RWPE2 (cell line): ENCODE results near the gene CD40.

ENCODE experiments used
- ATAC-seq: fragments of 200-7000 bp; cut with Tn5 transposase; 3 replicates; pipeline ENCODE4 v1.9.1; 2021; ENCODE audit warnings: low read depth
- DNase-seq: peaks from one replicate; pipeline ENCODE4 v3.0.0-alpha.2; 2020; ENCODE audit warnings: low spot score
- H3K27ac ChIP-seq: fragments of 450-650 bp; 2 replicates; pipeline ENCODE4 v1.5.1; 2017; ENCODE audit warnings: mild to moderate bottlenecking; ENCODE audit not compliant: poor library complexity, severe bottlenecking
- H3K27me3 ChIP-seq: fragments of 250-450 bp; sonication (Bioruptor Pico); 2 replicates; pipeline ENCODE4 v1.5.1; 2021; ENCODE audit warnings: mild to moderate bottlenecking, moderate library complexity; ENCODE audit not compliant: insufficient read depth, poor library complexity, severe bottlenecking
- H3K36me3 ChIP-seq: fragments of 250-450 bp; sonication (Bioruptor Pico); 2 replicates; pipeline ENCODE4 v1.5.1; 2020; ENCODE audit warnings: low read depth, mild to moderate bottlenecking, moderate library complexity
- H3K4me1 ChIP-seq: fragments of 250-450 bp; sonication (Bioruptor Pico); 2 replicates; pipeline ENCODE4 v1.5.1; 2021; ENCODE audit warnings: mild to moderate bottlenecking, moderate library complexity; ENCODE audit not compliant: insufficient read depth, poor library complexity, severe bottlenecking
- H3K4me3 ChIP-seq: fragments of 250-450 bp; sonication (Bioruptor Pico); 2 replicates; pipeline ENCODE4 v1.5.1; 2021; ENCODE audit warnings: mild to moderate bottlenecking, moderate library complexity; ENCODE audit not compliant: severe bottlenecking
- H3K9me3 ChIP-seq: fragments of 250-450 bp; sonication (Bioruptor Pico); 2 replicates; pipeline ENCODE4 v1.5.1; 2021; ENCODE audit warnings: mild to moderate bottlenecking, moderate library complexity; ENCODE audit not compliant: severe bottlenecking
- TF ChIP-seq, protein P1 (sequence below): fragments of 450-650 bp; IDR thresholded peaks from one replicate; pipeline ENCODE4 v1.5.1; 2017; ENCODE audit warnings: mild to moderate bottlenecking, moderate library complexity; ENCODE audit not compliant: poor library complexity, severe bottlenecking

CD40 gene

DNA sequence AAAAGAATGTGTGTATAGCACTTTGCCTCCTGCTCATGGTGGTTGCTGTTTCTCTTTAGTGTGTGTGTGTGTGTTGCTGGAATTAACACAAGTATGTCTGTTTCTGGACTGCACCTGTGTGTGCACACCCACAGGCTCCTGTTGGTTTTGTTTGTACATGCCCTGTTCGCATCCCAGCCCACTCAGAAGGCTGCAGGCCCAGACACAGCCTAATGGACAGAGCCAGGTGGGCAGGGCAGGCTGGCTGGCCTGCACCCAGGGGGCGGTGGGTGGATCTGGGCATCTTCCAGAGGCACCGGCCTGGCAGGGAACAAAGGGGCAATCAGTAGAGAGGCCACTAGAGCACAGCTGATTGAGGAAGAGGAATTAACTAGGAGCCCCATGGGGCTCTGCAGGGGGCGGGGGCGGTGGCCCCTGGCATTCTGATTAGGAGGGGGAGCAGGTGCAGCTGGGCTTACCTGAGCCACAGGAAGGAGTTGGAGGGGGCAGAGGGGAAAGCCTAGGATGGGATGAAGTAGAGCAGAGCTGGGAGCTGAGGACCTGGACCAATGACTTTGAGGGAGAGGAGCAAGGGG is 21.9 kb downstream of the CD40 start:
- no peaks in the 10 kb centered on the region for H3K27me3 ChIP-seq
- TF ChIP-seq, protein P1, sequence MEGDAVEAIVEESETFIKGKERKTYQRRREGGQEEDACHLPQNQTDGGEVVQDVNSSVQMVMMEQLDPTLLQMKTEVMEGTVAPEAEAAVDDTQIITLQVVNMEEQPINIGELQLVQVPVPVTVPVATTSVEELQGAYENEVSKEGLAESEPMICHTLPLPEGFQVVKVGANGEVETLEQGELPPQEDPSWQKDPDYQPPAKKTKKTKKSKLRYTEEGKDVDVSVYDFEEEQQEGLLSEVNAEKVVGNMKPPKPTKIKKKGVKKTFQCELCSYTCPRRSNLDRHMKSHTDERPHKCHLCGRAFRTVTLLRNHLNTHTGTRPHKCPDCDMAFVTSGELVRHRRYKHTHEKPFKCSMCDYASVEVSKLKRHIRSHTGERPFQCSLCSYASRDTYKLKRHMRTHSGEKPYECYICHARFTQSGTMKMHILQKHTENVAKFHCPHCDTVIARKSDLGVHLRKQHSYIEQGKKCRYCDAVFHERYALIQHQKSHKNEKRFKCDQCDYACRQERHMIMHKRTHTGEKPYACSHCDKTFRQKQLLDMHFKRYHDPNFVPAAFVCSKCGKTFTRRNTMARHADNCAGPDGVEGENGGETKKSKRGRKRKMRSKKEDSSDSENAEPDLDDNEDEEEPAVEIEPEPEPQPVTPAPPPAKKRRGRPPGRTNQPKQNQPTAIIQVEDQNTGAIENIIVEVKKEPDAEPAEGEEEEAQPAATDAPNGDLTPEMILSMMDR, result no peak
- H3K4me3 ChIP-seq, result no peak overlapping the region
- peak; percentile 79 for ATAC-seq
- no peak overlapping the region for H3K27ac ChIP-seq
- H3K36me3 ChIP-seq, result no peaks in the 10 kb centered on the region
- H3K4me1 ChIP-seq, result peaks cover 8% of the 10 kb centered on the region
- no peaks in the 10 kb centered on the region for H3K9me3 ChIP-seq
- peak; percentile 88 for DNase-seq

DNA sequence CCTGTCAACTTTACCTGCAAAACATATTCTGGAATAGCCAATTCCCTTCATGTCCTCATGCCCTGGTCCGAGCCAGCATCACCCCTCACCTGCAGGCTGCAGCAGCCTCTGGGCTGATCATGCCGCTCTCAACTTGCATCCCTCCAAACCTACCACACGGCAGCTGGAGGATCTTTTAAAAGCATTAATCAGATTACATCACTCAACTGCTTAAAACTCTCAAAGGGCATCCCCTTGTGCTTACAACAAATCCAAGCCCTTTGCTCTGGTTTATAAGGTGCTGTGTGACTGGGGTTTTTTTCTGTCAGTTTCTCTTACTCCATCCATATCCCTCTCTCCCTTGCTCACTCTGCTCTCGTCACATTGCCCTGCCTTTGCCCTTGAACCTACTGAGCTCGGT is 24.0 kb downstream of the CD40 start:
- no peak for DNase-seq
- no peaks in the 10 kb centered on the region for H3K36me3 ChIP-seq
- TF ChIP-seq, protein P1, result no peak
- H3K27me3 ChIP-seq, result no peaks in the 10 kb centered on the region
- no peaks in the 10 kb centered on the region for H3K9me3 ChIP-seq
- H3K27ac ChIP-seq, result no peak overlapping the region
- ATAC-seq, result no peak
- no peak overlapping the region for H3K4me3 ChIP-seq
- peaks cover 8% of the 10 kb centered on the region for H3K4me1 ChIP-seq

DNA sequence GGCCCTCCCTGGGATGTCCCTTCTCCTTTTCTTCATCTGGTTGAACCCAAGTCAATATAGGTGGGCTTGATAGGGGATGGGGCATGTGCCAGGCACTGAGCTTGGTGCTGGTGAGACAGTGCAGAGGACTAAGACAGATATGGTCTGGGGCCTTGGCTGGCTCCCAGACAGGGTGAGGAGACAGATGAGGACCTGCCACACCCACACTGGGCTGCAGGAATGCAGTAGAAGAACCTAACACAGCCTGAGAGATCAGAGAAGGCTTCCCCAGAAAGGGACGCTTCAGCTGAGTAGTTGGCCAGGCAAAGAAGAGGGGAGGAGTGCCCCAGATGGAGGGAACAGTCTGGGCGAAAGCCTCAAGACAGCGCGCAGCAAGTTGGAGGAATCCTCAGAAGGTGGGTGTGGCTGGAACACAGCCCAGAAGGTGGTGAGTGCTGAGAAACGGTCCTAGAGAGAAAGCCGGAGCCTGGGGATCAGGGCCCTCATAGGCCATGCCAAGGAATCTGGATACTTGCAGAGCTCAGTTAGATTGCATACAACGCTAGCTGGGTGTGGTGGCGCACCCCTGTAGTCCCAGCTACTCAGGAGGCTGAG is 26.4 kb downstream of the CD40 start:
- H3K27me3 ChIP-seq, result no peaks in the 10 kb centered on the region
- H3K36me3 ChIP-seq, result no peaks in the 10 kb centered on the region
- no peak overlapping the region for H3K4me3 ChIP-seq
- TF ChIP-seq, protein P1, result no peak
- ATAC-seq (peak; percentile 50), DNase-seq (no peak)
- no peak overlapping the region for H3K27ac ChIP-seq
- H3K9me3 ChIP-seq, result no peaks in the 10 kb centered on the region
- H3K4me1 ChIP-seq, result peaks cover 6% of the 10 kb centered on the region

DNA sequence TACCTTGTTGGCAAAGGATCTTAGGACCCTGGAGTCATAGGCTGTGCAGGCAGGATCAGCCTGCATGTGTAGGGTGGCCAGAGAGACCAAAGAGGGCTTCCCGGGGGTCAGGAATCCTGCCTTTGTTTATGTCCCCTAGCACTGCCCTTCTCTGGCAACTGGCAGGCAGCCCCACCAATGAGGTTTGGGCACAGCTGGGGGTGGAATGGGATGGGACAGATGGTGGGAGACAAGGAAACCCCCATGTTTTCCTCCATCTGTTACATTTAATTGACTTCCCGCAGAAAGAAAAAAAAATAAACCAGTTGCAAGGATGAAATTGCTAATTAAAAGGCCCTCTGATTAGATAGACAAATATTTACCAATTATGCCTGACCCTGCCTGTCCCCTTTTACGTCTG is 27.6 kb downstream of the CD40 start:
- no peaks in the 10 kb centered on the region for H3K27me3 ChIP-seq
- H3K4me1 ChIP-seq, result no peaks in the 10 kb centered on the region
- H3K36me3 ChIP-seq, result no peaks in the 10 kb centered on the region
- H3K9me3 ChIP-seq, result no peaks in the 10 kb centered on the region
- no peak overlapping the region for H3K4me3 ChIP-seq
- ATAC-seq, result no peak
- TF ChIP-seq, protein P1, result no peak
- H3K27ac ChIP-seq, result no peak overlapping the region
- DNase-seq, result no peak

DNA sequence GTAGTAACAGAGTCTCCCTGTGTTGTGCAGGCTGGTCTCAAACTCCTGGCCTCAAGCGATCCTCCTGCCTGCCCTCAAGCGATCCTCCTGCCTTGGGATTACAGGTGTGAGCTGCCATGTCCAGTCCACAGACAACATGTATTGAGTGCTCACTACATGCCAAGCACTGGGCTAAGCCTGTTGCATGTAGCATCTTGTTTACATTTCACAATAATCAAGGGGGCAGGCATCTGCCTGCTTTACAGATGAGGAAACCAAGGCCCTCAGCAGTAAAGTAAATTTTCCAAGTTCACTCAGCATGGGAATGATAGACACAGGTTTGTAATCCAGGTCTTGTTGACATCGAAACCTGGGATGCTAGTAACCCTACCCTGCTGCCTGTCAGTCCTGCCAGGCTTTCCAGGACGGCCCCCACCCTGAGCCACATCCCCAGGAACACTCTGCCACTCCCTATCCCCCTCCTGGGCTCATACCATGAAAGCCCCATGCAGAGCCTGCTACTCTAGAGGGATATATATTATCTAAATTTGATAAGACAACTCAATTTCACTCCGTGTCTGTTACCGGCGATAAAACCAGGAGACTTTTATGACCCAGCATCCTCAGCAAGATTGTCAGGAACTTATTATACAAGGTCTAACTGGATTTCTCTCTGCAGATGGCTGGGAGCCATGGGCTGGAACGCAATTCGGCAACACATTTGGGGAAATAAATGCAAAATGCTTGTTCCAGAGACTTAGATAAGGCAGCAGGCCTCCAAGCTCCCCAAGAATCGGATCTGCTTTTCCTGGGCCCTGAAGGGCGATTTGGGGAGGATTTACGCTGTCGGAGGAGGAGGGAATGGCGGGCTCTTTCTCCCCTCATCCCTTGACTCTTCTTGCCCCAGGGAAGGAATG is 30.4 kb downstream of the CD40 start:
- ATAC-seq (no peak), DNase-seq (no peak)
- H3K9me3 ChIP-seq, result no peaks in the 10 kb centered on the region
- H3K4me3 ChIP-seq, result no peak overlapping the region
- H3K27me3 ChIP-seq, result no peaks in the 10 kb centered on the region
- TF ChIP-seq, protein P1, result no peak
- H3K4me1 ChIP-seq, result no peaks in the 10 kb centered on the region
- H3K27ac ChIP-seq, result no peak overlapping the region
- H3K36me3 ChIP-seq, result no peaks in the 10 kb centered on the region
